PFSK-1 (cell line): ENCODE measurements around the gene PDCD10.

ENCODE experiments used
- POLR2AphosphoS5 ChIP-seq: IDR thresholded peaks from 2 replicates; pipeline ENCODE4 v1.6.1; 2012; ENCODE audit warnings: low read depth, mild to moderate bottlenecking, control low read depth, low read length, moderate library complexity
- SIN3A ChIP-seq: IDR thresholded peaks from 2 replicates; pipeline ENCODE4 v1.6.1; 2012; ENCODE audit warnings: mild to moderate bottlenecking, low read length, moderate library complexity, borderline replicate concordance; ENCODE audit not compliant: insufficient read depth

DNA sequence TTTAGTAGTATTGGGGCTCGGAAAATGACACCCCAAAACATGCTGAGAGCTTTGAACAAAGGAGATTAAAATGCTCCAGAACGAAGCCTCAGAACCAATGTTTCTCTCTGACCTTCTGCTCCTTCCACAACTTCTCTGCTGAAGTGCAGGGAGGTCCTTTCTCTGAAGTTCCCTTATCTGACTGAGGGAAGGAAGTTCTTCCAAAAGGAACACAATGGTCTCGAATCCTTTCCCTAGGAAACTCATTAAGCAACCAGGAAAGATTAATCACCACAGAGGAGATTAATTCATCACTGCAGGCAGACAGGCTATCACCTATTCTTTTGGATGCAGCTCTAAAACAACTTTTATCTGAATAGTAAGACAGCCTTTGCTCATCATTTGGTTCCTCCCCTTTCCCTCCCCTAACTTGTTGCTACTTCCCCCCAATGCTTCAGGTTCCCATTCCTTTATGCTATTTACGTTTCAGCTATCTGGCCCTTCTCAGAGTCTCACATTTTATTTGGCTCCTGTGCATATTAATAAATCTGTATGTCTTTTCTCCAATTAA, 62.7 kb downstream of the PDCD10 start:
- TF ChIP-seq POLR2AphosphoS5 (no peak), SIN3A (no peak)
